Fibroblast of skin of left biceps (primary cell): ENCODE measurements around the gene FABP3.

Source experiments
- DNase-seq, 2 experiments: peaks; one replicate each; pipeline ENCODE4 v3.0.0-alpha.2; 2013; ENCODE audit warnings: low read depth in 2 of 2

Gene FABP3

GRCh38 chr1:31373056-31373896 is at the start of gene FABP3:
Gene FABP3, minus strand, starts transcription at chr1:31373076. Its CDS starts 62 bp downstream, at chr1:31373014.
- DNase-seq, result no peak

GRCh38 chr1:31421371-31422040 is 48.6 kb upstream of the FABP3 start:
- no peak for DNase-seq

- DNase-seq, result no peak
These were observed 47.8 kb upstream of the FABP3 start for GRCh38 chr1:31420716-31421115.

- no peak for DNase-seq
These were observed 45.9 kb upstream of the FABP3 start for GRCh38 chr1:31418626-31419323.

GRCh38 chr1:31417148-31417547 is 44.3 kb upstream of the FABP3 start:
- no peak for DNase-seq

- no peak for DNase-seq
These were observed 43.3 kb upstream of the FABP3 start for GRCh38 chr1:31416101-31416736.

GRCh38 chr1:31415658-31416057 is 42.8 kb upstream of the FABP3 start:
- DNase-seq, result no peak

- no peak for DNase-seq
These were observed 42.1 kb upstream of the FABP3 start for GRCh38 chr1:31414980-31415370.

- DNase-seq, result no peak
These were observed 40.6 kb upstream of the FABP3 start for GRCh38 chr1:31413405-31414001.

GRCh38 chr1:31412732-31413404 is 40.0 kb upstream of the FABP3 start, which contains the start of gene SERINC2:
Gene SERINC2, plus strand, starts transcription at chr1:31413213. Its CDS starts 53 bp downstream, at chr1:31413266.
- no peak for DNase-seq

GRCh38 chr1:31412205-31412604 is 39.3 kb upstream of the FABP3 start:
- DNase-seq, result no peak

GRCh38 chr1:31410871-31411270 is 38.0 kb upstream of the FABP3 start:
- DNase-seq, result no peak

GRCh38 chr1:31409946-31410858 is 37.3 kb upstream of the FABP3 start:
- DNase-seq, result no peak

- no peak for DNase-seq
These were observed 36.0 kb upstream of the FABP3 start for GRCh38 chr1:31408788-31409318.

GRCh38 chr1:31407029-31407626 is 34.3 kb upstream of the FABP3 start:
- DNase-seq, result no peak

GRCh38 chr1:31405578-31406245 is 32.8 kb upstream of the FABP3 start:
- DNase-seq, result no peak

GRCh38 chr1:31401241-31401640 is 28.4 kb upstream of the FABP3 start:
- DNase-seq, result no peak

- peak; percentile 79 to 80 for DNase-seq
These were observed 27.5 kb upstream of the FABP3 start for GRCh38 chr1:31400393-31400792.

- peak; percentile 35 to 43 for DNase-seq
These were observed 27.1 kb upstream of the FABP3 start for GRCh38 chr1:31399976-31400375.
